H1 (cell line): ENCODE data around the gene TCF7L2. TPM values are rescaled to one million over a fixed set of nuclear protein-coding genes. Genes with fewer than 3 reads are reported as not detected.
A peak's percentile ranks its signal among the peaks of the same experiment; 100 is the strongest.

Source experiments
- CTCF ChIA-PET: fragments of 300-600 bp; sonication (Branson Sonifier 250); formaldehyde crosslinking; loops from one replicate; lab custom pipeline; 2021; ENCODE audit not compliant: partially characterized antibody; lab: Charles Lee
- POLR2A ChIA-PET: fragments of 300-600 bp; sonication (Branson Sonifier 250); formaldehyde crosslinking; loops from one replicate; lab custom pipeline; 2021; ENCODE audit warnings: inconsistent platforms; ENCODE audit not compliant: partially characterized antibody; lab: Charles Lee
- DNase-seq, 2 experiments: peaks; one replicate each; pipeline versions ENCODE4 v3.0.0 to v3.0.0-alpha.2; 2010 to 2022; ENCODE audit warnings: low spot score in 2 of 2, low read depth in 1 of 2, mixed read lengths in 1 of 2
- FAIRE-seq: peaks from 2 replicates; lab custom pipeline; 2011; peaks lifted over from hg19 to GRCh38; lab: Jason Lieb, UNC
- H2AFZ ChIP-seq: 2 replicates; pipeline ENCODE4 v1.8.1; 2012; ENCODE audit warnings: low read length, inconsistent platforms
- H2AK5ac ChIP-seq: 2 replicates; pipeline ENCODE4 v1.6.1; 2013; ENCODE audit warnings: low read depth, low read length
- H2BK120ac ChIP-seq: replicated peaks from 2 replicates; pipeline ENCODE3; 2013; ENCODE audit warnings: low read depth, low read length, inconsistent platforms
- H2BK12ac ChIP-seq: 2 replicates; pipeline ENCODE4 v1.6.1; 2013; ENCODE audit warnings: low read depth, low read length
- H2BK15ac ChIP-seq: 2 replicates; pipeline ENCODE4 v1.6.1; 2013; ENCODE audit warnings: low read length
- H2BK20ac ChIP-seq: 2 replicates; pipeline ENCODE4 v1.6.1; 2013; ENCODE audit warnings: low read length
- H2BK5ac ChIP-seq: 2 replicates; pipeline ENCODE4 v1.6.1; 2013; ENCODE audit warnings: low read depth, low read length
- H3K14ac ChIP-seq: 2 replicates; pipeline ENCODE4 v1.6.1; 2013; ENCODE audit warnings: inconsistent platforms; ENCODE audit not compliant: insufficient read length
- H3K18ac ChIP-seq: 2 replicates; pipeline ENCODE4 v1.6.1; 2013; ENCODE audit warnings: low read length; ENCODE audit errors: extremely low read depth
- H3K23ac ChIP-seq: 2 replicates; pipeline ENCODE4 v1.6.1; 2013; ENCODE audit warnings: inconsistent platforms; ENCODE audit not compliant: insufficient read length
- H3K23me2 ChIP-seq: 2 replicates; pipeline ENCODE4 v1.6.1; 2013; ENCODE audit warnings: low read depth, low read length
- H3K27ac ChIP-seq: 2 replicates; pipeline ENCODE4 v1.6.1; 2011; ENCODE audit warnings: low read depth, low read length, inconsistent platforms
- H3K27me3 ChIP-seq, 4 experiments: replicated peaks in 1 of 4; 1 replicate in 1 of 4; 2 replicates in 3 of 4; pipeline versions ENCODE4 v1.6.1 to v1.8.1; 2011 to 2013; ENCODE audit warnings: low read length in 3 of 4, mild to moderate bottlenecking in 3 of 4, inconsistent platforms in 2 of 4, mixed read lengths in 2 of 4, moderate library complexity in 1 of 4; ENCODE audit not compliant: control insufficient read depth in 3 of 4, insufficient read depth in 3 of 4; ENCODE audit errors: extremely low read depth in 1 of 4
- H3K36me3 ChIP-seq, 4 experiments: 2 replicates each; pipeline versions ENCODE4 v1.6.1 to v1.8.1; 2011 to 2013; ENCODE audit warnings: mild to moderate bottlenecking in 4 of 4, low read length in 3 of 4, moderate library complexity in 2 of 4, control low read depth in 1 of 4, inconsistent platforms in 1 of 4; ENCODE audit not compliant: insufficient read depth in 4 of 4, control insufficient read depth in 2 of 4
- H3K4ac ChIP-seq: replicated peaks from 2 replicates; pipeline ENCODE3; 2013; ENCODE audit warnings: low read length, low read depth, mixed read lengths, inconsistent platforms; ENCODE audit not compliant: insufficient read length
- H3K4me1 ChIP-seq, 4 experiments: replicated peaks in 1 of 4; 1 replicate in 1 of 4; 2 replicates in 3 of 4; pipeline versions ENCODE4 v1.6.1 to v1.8.1; 2011 to 2013; ENCODE audit warnings: low read length in 3 of 4, inconsistent platforms in 2 of 4, mixed read lengths in 1 of 4; ENCODE audit not compliant: insufficient read depth in 4 of 4, control insufficient read depth in 3 of 4
- H3K4me2 ChIP-seq, 2 experiments: 2 replicates each; pipeline versions ENCODE4 v1.6.1 to v1.8.1; 2011 to 2013; ENCODE audit warnings: low read depth in 2 of 2, low read length in 2 of 2, control low read depth in 1 of 2, inconsistent platforms in 1 of 2, mild to moderate bottlenecking in 1 of 2; ENCODE audit not compliant: insufficient read depth in 1 of 2
- H3K4me3 ChIP-seq, 4 experiments: fragments of 200-600, 300-600 bp in 1 of 4; sonication (generic), shearing (Covaris generic), sonication (Bioruptor Twin) in 1 of 4; 2 replicates each; pipeline versions ENCODE4 v1.5.1 to v1.8.1; 2011 to 2016; ENCODE audit warnings: low read length in 4 of 4, low read depth in 3 of 4, control low read depth in 2 of 4, inconsistent platforms in 2 of 4, mild to moderate bottlenecking in 2 of 4, mixed read lengths in 1 of 4, moderate library complexity in 1 of 4; ENCODE audit not compliant: insufficient read depth in 2 of 4; ENCODE audit errors: extremely low read depth in 1 of 4
- H3K56ac ChIP-seq: replicated peaks from 2 replicates; pipeline ENCODE3; 2013; ENCODE audit warnings: low read depth, mild to moderate bottlenecking, mixed read lengths, low read length, inconsistent platforms; ENCODE audit not compliant: insufficient read length
- H3K79me1 ChIP-seq: 2 replicates; pipeline ENCODE4 v1.6.1; 2013; ENCODE audit warnings: low read depth, low read length, control low read depth
- H3K79me2 ChIP-seq, 2 experiments: 2 replicates each; pipeline versions ENCODE4 v1.6.1 to v1.8.1; 2012 to 2013; ENCODE audit warnings: low read length in 2 of 2, mild to moderate bottlenecking in 2 of 2, inconsistent platforms in 1 of 2; ENCODE audit not compliant: insufficient read depth in 2 of 2, control insufficient read depth in 1 of 2
- H3K9ac ChIP-seq, 4 experiments: replicated peaks in 1 of 4; 1 replicate in 1 of 4; 2 replicates in 3 of 4; pipeline versions ENCODE4 v1.6.1 to v1.8.1; 2011 to 2013; ENCODE audit warnings: low read depth in 3 of 4, low read length in 3 of 4, control low read depth in 2 of 4, mild to moderate bottlenecking in 2 of 4, moderate library complexity in 2 of 4, inconsistent platforms in 1 of 4; ENCODE audit errors: extremely low read depth in 1 of 4
- H3K9me3 ChIP-seq, 2 experiments: 2 replicates each; pipeline versions ENCODE4 v1.6.1 to v1.8.1; 2012 to 2013; ENCODE audit warnings: mild to moderate bottlenecking in 2 of 2, moderate library complexity in 2 of 2, control low read depth in 1 of 2, inconsistent platforms in 1 of 2, low read depth in 1 of 2, low read length in 1 of 2, mixed read lengths in 1 of 2; ENCODE audit not compliant: insufficient read depth in 2 of 2
- H4K20me1 ChIP-seq, 2 experiments: replicated peaks in 1 of 2; 2 replicates each; pipeline versions ENCODE3 to v1.8.1; 2011 to 2013; ENCODE audit warnings: inconsistent platforms in 2 of 2, low read length in 2 of 2, mild to moderate bottlenecking in 1 of 2; ENCODE audit not compliant: insufficient read depth in 2 of 2, control insufficient read depth in 1 of 2
- H4K5ac ChIP-seq: 2 replicates; pipeline ENCODE4 v1.6.1; 2013; ENCODE audit warnings: low read length, low read depth, mixed read lengths, inconsistent platforms; ENCODE audit not compliant: insufficient read length
- H4K8ac ChIP-seq: 2 replicates; pipeline ENCODE4 v1.8.0; 2013; ENCODE audit warnings: mild to moderate bottlenecking, moderate library complexity, low read length, inconsistent platforms; ENCODE audit not compliant: insufficient read depth; ENCODE audit errors: extremely low read depth
- H4K91ac ChIP-seq: replicated peaks from 2 replicates; pipeline ENCODE3; 2013; ENCODE audit warnings: low read length, mixed read lengths, inconsistent platforms; ENCODE audit not compliant: insufficient read length
- E2F6 ChIP-seq: IDR thresholded peaks from 2 replicates; pipeline ENCODE4 v1.6.1; 2012; ENCODE audit warnings: inconsistent platforms
- YY1 ChIP-seq: IDR thresholded peaks from 2 replicates; pipeline ENCODE4 v1.6.1; 2011; ENCODE audit warnings: low read depth, mild to moderate bottlenecking, low read length
- WGBS, 2 experiments: shearing (Covaris generic) in 1 of 2; methylation state at CpG; one replicate each; pipeline versions ENCODE4 v1.1.6 to v1.1.7; 2013 to 2015; ENCODE audit warnings: low lambda C conversion rate in 2 of 2, mixed read lengths in 2 of 2, inconsistent platforms in 1 of 2, low coverage in 1 of 2, missing lambda C conversion rate in 1 of 2; ENCODE audit not compliant: insufficient replicate concordance in 2 of 2, insufficient coverage in 1 of 2, insufficient read length in 1 of 2; ENCODE audit errors: extremely low coverage in 1 of 2, missing lambda C conversion rate in 1 of 2; 5-methylcytosine and 5-hydroxymethylcytosine counted together
- polyA plus RNA-seq, 7 experiments: library from polyadenylated mRNA; depleted of rRNA in 3 of 7; stranded (reverse) in 5 of 7; unstranded in 2 of 7; fragments of >200 nt in 5 of 7; fragments of 200-250 nt in 2 of 7; gene quantifications; 1 replicate in 5 of 7; 2 replicates in 1 of 7; 4 replicates in 1 of 7; pipeline versions ENCODE4 v1.2.1 to v1.2.3, GENCODE V29; 2011 to 2013; ENCODE audit warnings: missing spikeins in 2 of 7, mixed read lengths in 2 of 7
- total RNA-seq: library from RNA; stranded (reverse); fragmentation: NEBNext Ultra II Directional; extraction: Animal tissue kit (Norgen Biotek cat#: 25700); gene quantifications from 2 replicates; pipeline ENCODE4 v1.2.1, GENCODE V29; 2021

The TCF7L2 gene
- total and polyA plus RNA-seq, 2 of the 8 experiments (the other 6 are each of a cell fraction or from before 2014, with no cell fraction given) = 33.9 to 67.3 TPM

GRCh38 chr10:112960151-112960681, 10.2 kb downstream of the TCF7L2 start:
- H2AK5ac ChIP-seq = no peak overlapping the region
- TF ChIP-seq YY1 = peak; percentile 69
- TF ChIP-seq E2F6 = no peak
- TF ChIP-seq, all 59 proteins: peak for 1
- peaks cover 38 to 94% of the 10 kb centered on the region in 2 experiments for H3K79me2 ChIP-seq
- peak overlapping the region; percentile 16 for H2BK120ac ChIP-seq
- H3K4me3 ChIP-seq = peak overlapping the region in 1 of 4 experiments; percentile 85; a peak in 1 of 8 replicates
- peaks cover 0 to 50% (median 4%) of the 10 kb centered on the region in 4 experiments; a peak in 5 of 8 replicates for H3K36me3 ChIP-seq
- H4K20me1 ChIP-seq = peaks cover 0 to 8% of the 10 kb centered on the region in 2 experiments
- ChIA-PET CTCF (interaction anchor here (1.3 to 1.6 kb wide), 2 partner anchors 10 to 205 kb away, joined by 3 read pairs; partner anchors contain the start of gene TCF7L2), POLR2A (interaction anchor here (0.7 to 2.5 kb wide), 7 partner anchors 9 to 149 kb away, joined by 3 to 9 read pairs (median 5); no protein-coding TSS in a partner anchor)
- no peaks in the 10 kb centered on the region for H3K9me3 ChIP-seq
- 81% methylated on average over 4 of the region's 4 CpGs; no CpG with 5 or more reads in 1 of the 2 experiments for WGBS, 2 experiments
- H3K23me2 ChIP-seq = peaks cover 3% of the 10 kb centered on the region
- no peak overlapping the region for H3K56ac ChIP-seq
- peak overlapping the region; percentile 83 for H4K91ac ChIP-seq
- no peak overlapping the region for H2BK15ac ChIP-seq
- H4K5ac ChIP-seq = peak overlapping the region; percentile 55
- no peaks in the 10 kb centered on the region for H3K27me3 ChIP-seq
- H3K79me1 ChIP-seq = peaks cover 9% of the 10 kb centered on the region; the same call in 1 of the 2 replicates
- no peak overlapping the region; the same call in 1 of the 2 replicates for H4K8ac ChIP-seq
- DNase-seq (no peak), FAIRE-seq (no peak)
- no peak overlapping the region for H3K14ac ChIP-seq
- peak overlapping the region; percentile 3 to 78; a peak in 2 of 4 replicates for H3K4me2 ChIP-seq
- H3K9ac ChIP-seq = no peak overlapping the region
- H2AFZ ChIP-seq = no peak overlapping the region
- H3K27ac ChIP-seq = peak overlapping the region; percentile 56; the same call in 1 of the 2 replicates
- H3K4ac ChIP-seq = peak overlapping the region; percentile 22
- H2BK20ac ChIP-seq = 0 out of 2 replicates have a peak overlapping the region, but pooled peaks have one; percentile 23
- peak overlapping the region; percentile 68; the same call in 1 of the 2 replicates for H3K18ac ChIP-seq
- no peak overlapping the region for H3K23ac ChIP-seq
- peaks cover 21 to 59% (median 30%) of the 10 kb centered on the region in 4 experiments for H3K4me1 ChIP-seq
- peak overlapping the region; percentile 60; the same call in 1 of the 2 replicates for H2BK12ac ChIP-seq
- peak overlapping the region; percentile 63; the same call in 1 of the 2 replicates for H2BK5ac ChIP-seq
